K562 (cell line): ENCODE measurements around the gene POLR2H.

Source experiments
- NR4A1 ChIP-seq, 2 experiments: fragments of 250-450 bp in 1 of 2; fragments of 450-650 bp in 1 of 2; sonication (Bioruptor Pico) in 1 of 2; IDR thresholded peaks; 2 replicates each; pipeline versions ENCODE4 v1.4.0 to v1.6.1; 2016 to 2020; ENCODE audit warnings: mild to moderate bottlenecking in 2 of 2, missing compliant biosample characterization in 1 of 2, missing genetic modification characterization in 1 of 2, moderate library complexity in 1 of 2
- RAD21 ChIP-seq, 2 experiments: fragments of 250-450 bp in 1 of 2; fragments of 450-650 bp in 1 of 2; sonication (Bioruptor Pico) in 1 of 2; formaldehyde crosslinking in 1 of 2; IDR thresholded peaks in 1 of 2; conservative IDR thresholded peaks in 1 of 2; 2 replicates each; pipeline versions ENCODE4 v1.4.0 to v1.8.0; 2020 to 2022; ENCODE audit warnings: mild to moderate bottlenecking in 2 of 2, moderate library complexity in 1 of 2
- TAF7 ChIP-seq: fragments of 450-650 bp; IDR thresholded peaks from 2 replicates; pipeline ENCODE4 v1.6.1; 2016; ENCODE audit warnings: missing genetic modification characterization, missing compliant biosample characterization

- no peak for TF ChIP-seq TAF7 (tag)
- TF ChIP-seq RAD21 (CRISPR knock-in tag; conservative IDR thresholded peaks at IDR 0.05 in 1 of 2, IDR thresholded peaks at IDR 0.05 in 1 of 2): no peak
- TF ChIP-seq NR4A1 (CRISPR knock-in tag; IDR thresholded peaks at IDR 0.05): no peak
- TF ChIP-seq NR4A1 (tag; IDR thresholded peaks at IDR 0.05): no peak
Measured at GRCh38 chr3:184337981-184338380, 23.5 kb upstream of the POLR2H start.
